HepG2 (cell line): ENCODE measurements around the gene AMIGO3. TPM values are rescaled to one million over a fixed set of nuclear protein-coding genes. Genes with fewer than 3 reads are reported as not detected.

Experiments
- CREB3 ChIP-seq: sonication (generic); formaldehyde crosslinking; IDR thresholded peaks from 2 replicates; pipeline ENCODE4 v1.5.0; 2020; ENCODE audit warnings: missing genetic modification reagents
- DNMT3B ChIP-seq: conservative IDR thresholded peaks from 2 replicates; pipeline ENCODE4 v1.6.1; 2016; ENCODE audit warnings: missing biosample characterization, control low read depth
- EP300 ChIP-seq, 3 experiments: sonication (generic) in 1 of 3; formaldehyde crosslinking in 1 of 3; IDR thresholded peaks; 2 replicates each; pipeline versions ENCODE4 v1.5.1 to v1.6.1; 2011 to 2020; ENCODE audit warnings: low read depth in 2 of 3, low read length in 2 of 3, borderline replicate concordance in 1 of 3, improper control_type of control experiment in 1 of 3, mild to moderate bottlenecking in 1 of 3, missing genetic modification reagents in 1 of 3, moderate library complexity in 1 of 3
- FIP1L1 ChIP-seq: fragments of 200-400 bp; formaldehyde crosslinking; IDR thresholded peaks from 2 replicates; pipeline ENCODE4 v1.6.1; 2018; ENCODE audit warnings: low read depth, mild to moderate bottlenecking, low read length, moderate library complexity, borderline replicate concordance; ENCODE audit not compliant: insufficient read depth
- GMEB1 ChIP-seq: sonication (generic); formaldehyde crosslinking; IDR thresholded peaks from 2 replicates; pipeline ENCODE4 v1.5.1; 2020; ENCODE audit warnings: missing genetic modification reagents, mild to moderate bottlenecking, borderline replicate concordance
- HDAC6 ChIP-seq: fragments of 200-600 bp; sonication (generic); IDR thresholded peaks from 2 replicates; pipeline ENCODE4 v1.7.0; 2017; ENCODE audit warnings: mild to moderate bottlenecking, antibody characterized with exemption, low read length, low read depth
- HNRNPK ChIP-seq: fragments of 200-400 bp; formaldehyde crosslinking; IDR thresholded peaks from 2 replicates; pipeline ENCODE4 v1.6.1; 2018; ENCODE audit warnings: low read length, low read depth, moderate library complexity, mild to moderate bottlenecking; ENCODE audit not compliant: poor library complexity, severe bottlenecking
- KMT2B ChIP-seq: IDR thresholded peaks from 2 replicates; pipeline ENCODE4 v1.6.1; 2016; ENCODE audit warnings: missing genetic modification reagents, missing compliant biosample characterization
- MAZ ChIP-seq, 2 experiments: sonication (generic) in 1 of 2; formaldehyde crosslinking in 1 of 2; IDR thresholded peaks; 2 replicates each; pipeline versions ENCODE4 v1.5.0 to v1.6.1; 2012 to 2020; ENCODE audit warnings: low read depth in 2 of 2, mild to moderate bottlenecking in 2 of 2, borderline replicate concordance in 1 of 2, improper control_type of control experiment in 1 of 2, low read length in 1 of 2, missing genetic modification reagents in 1 of 2, moderate library complexity in 1 of 2
- NFE2 ChIP-seq: sonication (generic); formaldehyde crosslinking; IDR thresholded peaks from 2 replicates; pipeline ENCODE4 v1.4.0; 2020; ENCODE audit warnings: missing genetic modification reagents
- POLR2A ChIP-seq, 2 experiments: IDR thresholded peaks; 2 replicates each; pipeline ENCODE4 v1.6.1; 2011; ENCODE audit warnings: low read depth in 2 of 2, low read length in 2 of 2, mild to moderate bottlenecking in 1 of 2, moderate library complexity in 1 of 2; ENCODE audit not compliant: insufficient read depth in 1 of 2
- RBM22 ChIP-seq: fragments of 200-400 bp; formaldehyde crosslinking; optimal IDR thresholded peaks from 2 replicates; pipeline ENCODE3; 2017; ENCODE audit warnings: mild to moderate bottlenecking, low read length, moderate library complexity
- REST ChIP-seq, 2 experiments: IDR thresholded peaks; 2 replicates each; pipeline ENCODE4 v1.6.1; 2011 to 2012; ENCODE audit warnings: low read length in 2 of 2, borderline replicate concordance in 1 of 2, low read depth in 1 of 2, mild to moderate bottlenecking in 1 of 2, moderate library complexity in 1 of 2
- SMYD3 ChIP-seq: sonication (generic); formaldehyde crosslinking; IDR thresholded peaks from 2 replicates; pipeline ENCODE4 v1.8.1; 2023; ENCODE audit warnings: mild to moderate bottlenecking, missing genetic modification reagents
- SP5 ChIP-seq: IDR thresholded peaks from 2 replicates; pipeline ENCODE4 v1.6.1; 2016; ENCODE audit warnings: low read depth, borderline replicate concordance
- SSRP1 ChIP-seq: IDR thresholded peaks from 2 replicates; pipeline ENCODE4 v1.6.1; 2016; ENCODE audit warnings: control low read depth
- SUZ12 ChIP-seq: fragments of 150-350 bp; IDR thresholded peaks from 2 replicates; pipeline ENCODE4 v1.6.1; 2014; ENCODE audit warnings: low read depth, low read length
- ZNF263 ChIP-seq: sonication (generic); formaldehyde crosslinking; IDR thresholded peaks from 2 replicates; pipeline ENCODE4 v1.4.0; 2020; ENCODE audit warnings: missing genetic modification reagents
- ZNF431 ChIP-seq: sonication (generic); formaldehyde crosslinking; IDR thresholded peaks from 2 replicates; pipeline ENCODE4 v1.9.0; 2022; ENCODE audit warnings: missing genetic modification reagents, low read depth, mild to moderate bottlenecking, borderline replicate concordance
- ZNF451 ChIP-seq: sonication (generic); formaldehyde crosslinking; IDR thresholded peaks from 2 replicates; pipeline ENCODE4 v1.5.0; 2020; ENCODE audit warnings: mild to moderate bottlenecking, missing genetic modification reagents
- ZNF558 ChIP-seq: sonication (generic); formaldehyde crosslinking; IDR thresholded peaks from 2 replicates; pipeline ENCODE4 v1.9.0; 2022; ENCODE audit warnings: mild to moderate bottlenecking, missing genetic modification reagents, borderline replicate concordance
- ZNF567 ChIP-seq: sonication (generic); formaldehyde crosslinking; IDR thresholded peaks from 2 replicates; pipeline ENCODE4 v1.8.1; 2023; ENCODE audit warnings: mild to moderate bottlenecking, missing genetic modification reagents, borderline replicate concordance
- ZNF790 ChIP-seq: sonication (generic); formaldehyde crosslinking; IDR thresholded peaks from 2 replicates; pipeline ENCODE4 v1.8.0; 2022; ENCODE audit warnings: missing genetic modification reagents, mild to moderate bottlenecking, borderline replicate concordance
- polyA plus RNA-seq, 8 experiments: library from polyadenylated mRNA; depleted of rRNA in 3 of 8; stranded (reverse) in 7 of 8; unstranded in 1 of 8; fragments of >200 nt; fragmentation: Illumina TruSeq in 4 of 8; extraction: Trizol in 4 of 8; gene quantifications; 2 replicates each; pipeline versions ENCODE4 v1.2.1 to v1.2.3, GENCODE V29; 2011 to 2016; ENCODE audit warnings: low read depth in 4 of 8, missing spikeins in 1 of 8, mixed read lengths in 1 of 8; ENCODE audit not compliant: insufficient read depth in 1 of 8
- total RNA-seq, 5 experiments: library from RNA; depleted of rRNA; stranded (reverse); fragments of >200 nt; fragmentation: Illumina TruSeq; extraction: Trizol; gene quantifications; 2 replicates each; pipeline ENCODE4 v1.2.3, GENCODE V29; 2016; ENCODE audit warnings: low read depth in 1 of 5

The AMIGO3 gene
- total and polyA plus RNA-seq, 2 of the 13 experiments (the other 11 are each of a cell fraction or from before 2014, with no cell fraction given): 0.35 TPM; not detected in 1

GRCh38 chr3:49673715-49674496 lies 45.6 kb downstream of the AMIGO3 start, which contains the start of gene APEH (continued):
- TF ChIP-seq REST (IDR thresholded peaks at IDR 0.05; ENCODE audit: borderline replicate concordance in 1 of 2, low read depth in 1 of 2, low read length in 2 of 2) (no peak), EP300 (IDR thresholded peaks at IDR 0.05; ENCODE audit: low read depth in 2 of 2, low read length in 2 of 2) (no peak), EP300 (CRISPR knock-in tag; IDR thresholded peaks at IDR 0.05; ENCODE audit: borderline replicate concordance) (no peak), CREB3 (CRISPR knock-in tag) (no peak), GMEB1 (CRISPR knock-in tag) (peak; percentile 95), ZNF558 (CRISPR knock-in tag) (no peak), ZNF431 (CRISPR knock-in tag) (no peak; the same call in 1 of the 2 replicates), ZNF567 (CRISPR knock-in tag) (no peak; the same call in 1 of the 2 replicates), SSRP1 (CRISPR knock-in tag) (no peak), DNMT3B (no peak; the same call in 1 of the 2 replicates), HNRNPK (peak; percentile 58), KMT2B (CRISPR knock-in tag) (peak; percentile 25; the same call in 1 of the 2 replicates), ZNF790 (CRISPR knock-in tag) (peak; percentile 79; the same call in 1 of the 2 replicates), MAZ (IDR thresholded peaks at IDR 0.05; ENCODE audit: borderline replicate concordance, low read depth, low read length) (peak; percentile 81), MAZ (CRISPR knock-in tag; IDR thresholded peaks at IDR 0.05; ENCODE audit: low read depth) (peak; percentile 19), RBM22 (no peak), FIP1L1 (no peak), SP5 (CRISPR knock-in tag) (peak; percentile 66), SUZ12 (no peak), POLR2A (IDR thresholded peaks at IDR 0.05; ENCODE audit: insufficient read depth in 1 of 2, low read depth in 2 of 2, low read length in 2 of 2) (no peak; a peak in 2 of 4 replicates), NFE2 (CRISPR knock-in tag) (no peak), SMYD3 (CRISPR knock-in tag) (no peak), ZNF263 (CRISPR knock-in tag) (no peak), ZNF451 (CRISPR knock-in tag) (no peak), HDAC6 (no peak)
